Suprapubic skin (tissue), 4 donors: ENCODE results near the gene FBXO5. TPM values are rescaled to one million over a fixed set of nuclear protein-coding genes. Genes with fewer than 3 reads are reported as not detected.

Source experiments
- DNase-seq, 2 donors: peaks; one replicate each; pipeline ENCODE4 v3.0.0-alpha.2; 2019; ENCODE audit warnings: low spot score in 2 of 2
- H3K27ac ChIP-seq: fragments of 200-600 bp; sonication (generic); one replicate; pipeline ENCODE4 v1.5.1; 2019
- H3K27me3 ChIP-seq: fragments of 200-600 bp; sonication (generic); one replicate; pipeline ENCODE4 v1.5.1; 2019
- H3K36me3 ChIP-seq: fragments of 200-600 bp; sonication (generic); one replicate; pipeline ENCODE4 v1.5.1; 2019
- H3K4me1 ChIP-seq: fragments of 200-600 bp; sonication (generic); one replicate; pipeline ENCODE4 v1.5.1; 2019
- H3K4me3 ChIP-seq: fragments of 200-600 bp; sonication (generic); one replicate; pipeline ENCODE4 v1.5.1; 2019; ENCODE audit warnings: mild to moderate bottlenecking
- H3K9me3 ChIP-seq: fragments of 200-600 bp; sonication (generic); one replicate; pipeline ENCODE4 v1.5.1; 2019
- EP300 ChIP-seq: sonication (generic); formaldehyde crosslinking; IDR thresholded peaks from one replicate; pipeline ENCODE4 v1.6.1; 2017; ENCODE audit warnings: antibody characterized with exemption
- POLR2A ChIP-seq, 2 donors: fragments of 450-650 bp; IDR thresholded peaks; one replicate each; pipeline ENCODE4 v1.6.1; 2017; ENCODE audit warnings: antibody characterized with exemption in 2 of 2, mild to moderate bottlenecking in 2 of 2, moderate library complexity in 2 of 2
- POLR2AphosphoS5 ChIP-seq, 3 donors: sonication (generic); formaldehyde crosslinking; IDR thresholded peaks; one replicate each; pipeline ENCODE4 v1.6.1; 2017; ENCODE audit warnings: antibody characterized with exemption in 3 of 3
- WGBS: methylation state at CpG from one replicate; pipeline ENCODE4 v1.1.5; 2018; 5-methylcytosine and 5-hydroxymethylcytosine counted together
- total RNA-seq, 4 donors: library from RNA; depleted of rRNA; stranded (reverse); fragments of >200 nt; gene quantifications; one replicate each; pipeline ENCODE4 v1.1.0, GENCODE V29; 2016
- TF ChIP-seq, protein P1 (sequence below), 2 donors: fragments of 200-600 bp in 1 of 2; fragments of 450-650 bp in 1 of 2; sonication (generic) in 1 of 2; IDR thresholded peaks; one replicate each; pipeline ENCODE4 v1.5.1; 2016 to 2019; ENCODE audit warnings: antibody characterized with exemption in 2 of 2, mild to moderate bottlenecking in 1 of 2, moderate library complexity in 1 of 2

FBXO5 gene
- total RNA-seq, 4 donors from 2014 or later = 2.4 to 3.5 (median 3.3) TPM

DNA sequence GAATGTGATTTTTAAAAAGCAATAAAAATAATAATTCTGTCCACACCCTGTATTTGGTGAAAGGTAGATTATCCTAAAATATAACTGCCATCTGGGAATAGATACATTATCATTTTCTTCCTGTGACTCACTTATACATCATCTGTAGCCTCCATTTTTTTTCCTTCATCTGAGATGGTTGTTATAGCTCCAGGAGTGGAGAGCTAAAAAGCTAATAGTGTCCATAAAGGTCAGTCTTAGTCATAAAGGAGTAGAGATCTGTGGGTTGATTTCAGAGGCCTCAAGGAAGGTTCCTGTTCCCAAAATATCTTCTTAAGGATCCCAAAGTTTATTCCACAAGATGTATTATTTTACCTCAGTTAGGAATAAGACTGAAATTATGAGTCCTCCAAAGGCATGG, 41.1 kb downstream of the FBXO5 start:
- Histone ChIP-seq H3K27ac (no peak overlapping the region), H3K4me1 (no peaks in the 10 kb centered on the region), H3K4me3 (no peak overlapping the region), H3K9me3 (no peaks in the 10 kb centered on the region), H3K36me3 (no peaks in the 10 kb centered on the region), H3K27me3 (peaks cover 15% of the 10 kb centered on the region)
- TF ChIP-seq POLR2AphosphoS5 (IDR thresholded peaks at IDR 0.05) = no peak
- TF ChIP-seq POLR2A (IDR thresholded peaks at IDR 0.05) = no peak
- no peak for TF ChIP-seq EP300
- TF ChIP-seq, protein P1, sequence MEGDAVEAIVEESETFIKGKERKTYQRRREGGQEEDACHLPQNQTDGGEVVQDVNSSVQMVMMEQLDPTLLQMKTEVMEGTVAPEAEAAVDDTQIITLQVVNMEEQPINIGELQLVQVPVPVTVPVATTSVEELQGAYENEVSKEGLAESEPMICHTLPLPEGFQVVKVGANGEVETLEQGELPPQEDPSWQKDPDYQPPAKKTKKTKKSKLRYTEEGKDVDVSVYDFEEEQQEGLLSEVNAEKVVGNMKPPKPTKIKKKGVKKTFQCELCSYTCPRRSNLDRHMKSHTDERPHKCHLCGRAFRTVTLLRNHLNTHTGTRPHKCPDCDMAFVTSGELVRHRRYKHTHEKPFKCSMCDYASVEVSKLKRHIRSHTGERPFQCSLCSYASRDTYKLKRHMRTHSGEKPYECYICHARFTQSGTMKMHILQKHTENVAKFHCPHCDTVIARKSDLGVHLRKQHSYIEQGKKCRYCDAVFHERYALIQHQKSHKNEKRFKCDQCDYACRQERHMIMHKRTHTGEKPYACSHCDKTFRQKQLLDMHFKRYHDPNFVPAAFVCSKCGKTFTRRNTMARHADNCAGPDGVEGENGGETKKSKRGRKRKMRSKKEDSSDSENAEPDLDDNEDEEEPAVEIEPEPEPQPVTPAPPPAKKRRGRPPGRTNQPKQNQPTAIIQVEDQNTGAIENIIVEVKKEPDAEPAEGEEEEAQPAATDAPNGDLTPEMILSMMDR (IDR thresholded peaks at IDR 0.05) = no peak
- no peak for DNase-seq

DNA sequence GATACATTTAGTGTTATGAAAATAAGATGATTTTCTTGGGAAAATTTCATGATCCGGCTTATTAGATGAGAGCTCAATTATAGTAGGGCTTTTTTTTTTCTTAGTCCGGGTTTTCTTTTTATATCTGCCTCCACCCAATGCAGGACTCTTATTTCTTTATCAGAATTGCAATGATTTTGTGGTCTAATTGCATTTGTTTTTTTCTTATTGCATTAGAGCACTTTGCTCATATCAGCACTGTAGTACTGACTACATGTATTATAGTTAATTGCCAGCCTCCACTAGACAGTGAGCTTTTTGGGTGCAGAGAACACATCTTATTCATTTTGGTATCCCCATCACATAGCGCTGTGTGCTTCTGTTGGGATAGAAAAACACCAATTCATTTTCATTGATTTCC, 50.0 kb downstream of the FBXO5 start:
- DNase-seq = no peak
- H3K27me3 ChIP-seq = peaks cover 4% of the 10 kb centered on the region
- no peaks in the 10 kb centered on the region for H3K4me1 ChIP-seq
- TF ChIP-seq, protein P1 (IDR thresholded peaks at IDR 0.05) = no peak
- TF ChIP-seq POLR2A (IDR thresholded peaks at IDR 0.05) = no peak
- no peak for TF ChIP-seq EP300
- no peak for TF ChIP-seq POLR2AphosphoS5 (IDR thresholded peaks at IDR 0.05)
- no peak overlapping the region for H3K4me3 ChIP-seq
- no peaks in the 10 kb centered on the region for H3K9me3 ChIP-seq
- H3K36me3 ChIP-seq = no peaks in the 10 kb centered on the region
- H3K27ac ChIP-seq = no peak overlapping the region
- 92% methylated on average over 3 of the region's 3 CpGs for WGBS

DNA sequence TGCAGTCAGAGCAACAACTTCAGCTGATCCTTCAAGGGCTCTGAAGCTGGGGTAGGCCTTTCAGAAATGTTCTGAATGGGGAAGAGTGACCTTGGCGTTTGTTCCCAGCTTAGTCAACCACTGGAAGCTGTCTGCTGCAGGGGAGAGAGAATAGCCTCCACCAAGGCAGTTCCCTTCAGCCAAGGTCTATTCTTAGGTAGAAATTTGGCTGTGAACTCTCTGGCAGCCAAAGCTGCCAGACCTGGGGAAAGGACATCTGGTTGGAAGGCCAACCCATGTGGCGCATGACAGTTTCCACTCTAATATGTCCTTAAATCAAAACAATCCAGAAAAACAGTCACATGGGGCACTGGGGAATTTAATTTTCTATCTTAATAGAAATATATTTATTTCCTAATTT, 60.1 kb downstream of the FBXO5 start:
- Histone ChIP-seq H3K4me3 (no peak overlapping the region), H3K27ac (no peak overlapping the region), H3K4me1 (no peaks in the 10 kb centered on the region), H3K36me3 (no peaks in the 10 kb centered on the region), H3K27me3 (no peaks in the 10 kb centered on the region), H3K9me3 (no peaks in the 10 kb centered on the region)
- DNase-seq = no peak
- 88% methylated on average over 2 of the region's 2 CpGs for WGBS
- TF ChIP-seq, protein P1 (IDR thresholded peaks at IDR 0.05) = no peak
- TF ChIP-seq POLR2A (IDR thresholded peaks at IDR 0.05) (no peak), POLR2AphosphoS5 (IDR thresholded peaks at IDR 0.05) (no peak), EP300 (no peak)

Other genes starting within 250 kb of the FBXO5 start
- under 1 TPM in 1 of 4 donors, not detected in 3; 0.48 TPM for gene VIP, start 232.2 kb downstream of the FBXO5 start, total RNA-seq
- gene MTRF1L, start 19.7 kb upstream of the FBXO5 start, total RNA-seq = 10 to 100 TPM; 10.7 to 16.5 (median 12.3) TPM
- 1 to 10 TPM in 1 of 4 donors, under 1 TPM in 3; 0.08 to 1.8 (median 0.26) TPM for gene RGS17, start 148.2 kb upstream of the FBXO5 start, total RNA-seq